Left lung (tissue), 10 donors: Measurements from ENCODE around the gene GRXCR2. TPM values are rescaled to one million over a fixed set of nuclear protein-coding genes. Genes with fewer than 3 reads are reported as not detected.

ENCODE experiments used
- ATAC-seq: fragments of 200-7000 bp; cut with Tn5 transposase; one replicate; pipeline ENCODE4 v1.9.1; 2020; ENCODE audit warnings: moderate library complexity
- DNase-seq, 4 donors: peaks; one replicate each; pipeline ENCODE4 v3.0.0-alpha.2; 2013 to 2020
- H3K27ac ChIP-seq, 2 donors: fragments of 200-600 bp; sonication (generic) in 1 of 2; one replicate each; pipeline versions ENCODE4 v1.5.0 to v1.8.0; 2020 to 2021
- H3K27me3 ChIP-seq, 2 donors: fragments of 200-600 bp; sonication (generic) in 1 of 2; one replicate each; pipeline versions ENCODE4 v1.5.0 to v1.8.0; 2020 to 2021
- H3K36me3 ChIP-seq, 2 donors: fragments of 200-600 bp; sonication (generic) in 1 of 2; one replicate each; pipeline versions ENCODE4 v1.5.0 to v1.8.0; 2020 to 2021
- H3K4me1 ChIP-seq, 2 donors: fragments of 200-600 bp; one replicate each; pipeline ENCODE4 v1.8.0; 2021
- H3K4me3 ChIP-seq, 2 donors: fragments of 200-600 bp; sonication (generic) in 1 of 2; one replicate each; pipeline versions ENCODE4 v1.5.0 to v1.8.0; 2020 to 2021; ENCODE audit warnings: mild to moderate bottlenecking in 1 of 2
- H3K9me3 ChIP-seq, 2 donors: fragments of 200-600 bp; sonication (generic) in 1 of 2; one replicate each; pipeline versions ENCODE4 v1.5.0 to v1.8.0; 2020 to 2021
- CTCF ChIP-seq, 2 donors: fragments of 200-600 bp; sonication (generic) in 1 of 2; IDR thresholded peaks; one replicate each; pipeline versions ENCODE4 v1.5.0 to v1.8.0; 2021; ENCODE audit warnings: antibody characterized with exemption in 2 of 2
- intact Hi-C, 2 donors: fragments of 100-400 bp; cut with DNase I; formaldehyde crosslinking; loops; one replicate each; pipeline versions ENCODE4 v1.11.2 to v1.14.2; 2022
- polyA plus RNA-seq, 6 donors: library from polyadenylated mRNA; unstranded; fragments of 120-200 nt; gene quantifications; one replicate each; pipeline ENCODE4 v1.2.1, GENCODE V29; 2013; ENCODE audit not compliant: insufficient read length in 6 of 6
- total RNA-seq, 2 donors: library from RNA; stranded (reverse); fragmentation: NEBNext Ultra II Directional; extraction: Animal tissue kit (Norgen Biotek cat#: 25700); gene quantifications; one replicate each; pipeline ENCODE4 v1.2.1, GENCODE V29; 2021
- donor health status: DM: no; HTN: yes; CAD: no.
- donor health status: DM: no; HTN: no; CAD: no.

GRXCR2 gene
- total and polyA plus RNA-seq, 8 donors = not detected

- no peak for DNase-seq
- intact Hi-C loops = no loop called here
- no peaks in the 10 kb centered on the region for H3K36me3 ChIP-seq
- H3K27me3 ChIP-seq = no peaks in the 10 kb centered on the region
- no peaks in the 10 kb centered on the region for H3K9me3 ChIP-seq
- TF ChIP-seq CTCF (IDR thresholded peaks at IDR 0.05) = no peak
- H3K27ac ChIP-seq = no peak overlapping the region
- no peak for ATAC-seq
- H3K4me1 ChIP-seq = no peaks in the 10 kb centered on the region
- no peak overlapping the region for H3K4me3 ChIP-seq
Observed at GRCh38 chr5:145912019-145912418, 39.2 kb upstream of the GRXCR2 start.

- H3K9me3 ChIP-seq = no peaks in the 10 kb centered on the region
- no peaks in the 10 kb centered on the region for H3K27me3 ChIP-seq
- ATAC-seq (no peak), DNase-seq (no peak)
- no peak for TF ChIP-seq CTCF (IDR thresholded peaks at IDR 0.05)
- no peaks in the 10 kb centered on the region for H3K4me1 ChIP-seq
- intact Hi-C loops = no loop called here
- no peak overlapping the region for H3K27ac ChIP-seq
- H3K36me3 ChIP-seq = no peaks in the 10 kb centered on the region
- no peak overlapping the region for H3K4me3 ChIP-seq
Observed at GRCh38 chr5:145911164-145911563, 38.4 kb upstream of the GRXCR2 start.

- no peak for TF ChIP-seq CTCF (IDR thresholded peaks at IDR 0.05)
- H3K9me3 ChIP-seq = no peaks in the 10 kb centered on the region
- ATAC-seq (no peak), DNase-seq (no peak)
- H3K4me1 ChIP-seq = no peaks in the 10 kb centered on the region
- H3K27me3 ChIP-seq = no peaks in the 10 kb centered on the region
- no peak overlapping the region for H3K27ac ChIP-seq
- intact Hi-C loops = no loop called here
- no peak overlapping the region for H3K4me3 ChIP-seq
- H3K36me3 ChIP-seq = no peaks in the 10 kb centered on the region
Observed at GRCh38 chr5:145908206-145908960, 35.6 kb upstream of the GRXCR2 start.

GRCh38 chr5:145906401-145906800 is 33.6 kb upstream of the GRXCR2 start:
- intact Hi-C loops = no loop called here
- no peak overlapping the region for H3K27ac ChIP-seq
- no peak for TF ChIP-seq CTCF (IDR thresholded peaks at IDR 0.05)
- ATAC-seq (no peak), DNase-seq (no peak)
- H3K4me1 ChIP-seq = no peaks in the 10 kb centered on the region
- H3K27me3 ChIP-seq = no peaks in the 10 kb centered on the region
- no peak overlapping the region for H3K4me3 ChIP-seq
- H3K36me3 ChIP-seq = no peaks in the 10 kb centered on the region
- H3K9me3 ChIP-seq = no peaks in the 10 kb centered on the region

GRCh38 chr5:145904743-145905142 is 31.9 kb upstream of the GRXCR2 start:
- Histone ChIP-seq H3K4me1 (no peaks in the 10 kb centered on the region), H3K27ac (no peak overlapping the region), H3K9me3 (no peaks in the 10 kb centered on the region), H3K4me3 (no peak overlapping the region), H3K36me3 (no peaks in the 10 kb centered on the region), H3K27me3 (no peaks in the 10 kb centered on the region)
- DNase-seq = no peak
- no peak for ATAC-seq
- intact Hi-C loops = no loop called here
- TF ChIP-seq CTCF (IDR thresholded peaks at IDR 0.05) = no peak
